ENCODE data around the gene ADAMTSL1.

Gene ADAMTSL1

DNA sequence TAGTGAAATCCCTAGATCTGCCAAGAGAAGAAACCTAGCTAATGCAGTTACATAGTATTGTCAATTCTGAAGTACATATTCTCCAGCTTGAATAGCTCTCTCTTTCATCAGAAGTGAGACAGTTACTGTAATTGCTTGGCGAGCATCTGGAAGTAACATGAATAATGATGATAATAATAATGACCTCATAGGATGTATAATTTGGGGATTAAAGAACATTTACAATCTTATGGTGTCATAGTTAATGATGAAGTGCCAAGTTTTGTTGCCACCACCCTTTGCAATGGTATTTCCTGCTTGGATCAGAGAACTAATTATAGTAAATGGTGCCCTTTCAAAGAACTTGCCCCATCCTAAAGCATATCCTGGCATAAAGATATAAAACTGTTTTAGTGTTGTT lies 201.4 kb downstream of the ADAMTSL1 start:
- H3K4me3 ChIP-seq (ENCODE audit: low read depth, low read length), result no peak overlapping the region
- TF ChIP-seq CTCF (IDR thresholded peaks at IDR 0.05; ENCODE audit: low read depth, low read length, missing control alignments), result no peak
- DNase-seq (ENCODE audit: low read depth), result no peak

- H3K4me3 ChIP-seq (ENCODE audit: low read depth, low read length), result no peak overlapping the region
- no peak for TF ChIP-seq CTCF (IDR thresholded peaks at IDR 0.05; ENCODE audit: low read depth, low read length, missing control alignments)
- DNase-seq (ENCODE audit: low read depth), result no peak
Observed at GRCh38 chr9:18675973-18676372, 202.0 kb downstream of the ADAMTSL1 start.

DNA sequence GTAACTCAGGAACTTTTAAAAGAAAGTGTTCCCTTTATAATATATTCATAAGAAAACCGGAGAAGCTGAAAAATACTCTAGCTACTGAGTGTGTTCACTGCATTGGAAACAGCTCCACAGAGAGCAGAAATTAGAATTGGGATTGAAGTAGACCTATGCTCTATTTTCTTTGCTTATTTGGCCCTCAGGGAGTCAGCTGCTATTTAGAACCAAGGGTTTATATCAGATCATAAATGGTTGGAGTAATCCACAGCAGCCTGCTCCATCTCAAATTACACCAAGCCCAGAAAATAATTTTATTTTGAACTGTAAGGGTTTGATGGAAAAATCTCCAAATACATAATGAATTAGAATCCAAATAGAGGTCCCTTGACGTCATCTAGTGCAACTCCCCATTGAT lies 202.6 kb downstream of the ADAMTSL1 start:
- TF ChIP-seq CTCF (IDR thresholded peaks at IDR 0.05; ENCODE audit: low read depth, low read length, missing control alignments), result no peak
- no peak overlapping the region for H3K4me3 ChIP-seq (ENCODE audit: low read depth, low read length)
- no peak for DNase-seq (ENCODE audit: low read depth)

DNA sequence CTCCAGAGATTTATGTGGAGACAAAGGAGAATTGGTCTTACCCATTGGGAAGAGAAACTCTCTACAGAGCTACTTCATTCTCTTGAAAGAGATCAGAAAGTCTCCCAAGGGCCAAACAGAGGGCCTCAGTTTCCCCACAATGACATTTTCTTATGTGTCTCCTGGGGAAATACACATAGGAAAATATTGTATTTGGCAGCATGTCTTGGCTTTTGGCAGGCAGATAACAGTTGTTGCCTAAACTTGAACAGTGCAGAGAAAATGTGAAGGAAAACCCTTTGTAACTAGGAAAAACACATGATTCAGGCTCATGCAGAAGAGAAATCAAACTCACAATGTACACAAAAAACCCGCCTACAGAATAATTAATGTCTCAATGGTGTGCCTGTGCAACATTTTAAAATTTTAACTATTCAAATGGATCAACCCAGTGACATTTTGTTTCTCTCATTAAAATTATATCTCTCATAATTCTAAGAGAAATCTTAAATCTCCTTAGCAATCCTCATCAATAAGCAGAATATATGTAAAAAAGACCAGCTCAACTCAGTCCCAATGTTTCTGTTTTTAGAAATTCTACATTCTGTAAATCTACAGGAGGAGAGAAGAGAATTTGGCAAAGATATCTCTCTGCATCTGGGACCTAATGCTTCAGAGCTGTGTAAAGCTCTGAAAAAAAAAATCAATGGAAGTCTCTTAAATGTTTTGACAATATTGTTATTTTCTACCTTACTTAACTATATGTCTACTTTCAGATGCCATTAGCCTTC lies 205.1 kb downstream of the ADAMTSL1 start:
- H3K4me3 ChIP-seq (ENCODE audit: low read depth, low read length), result no peak overlapping the region

DNA sequence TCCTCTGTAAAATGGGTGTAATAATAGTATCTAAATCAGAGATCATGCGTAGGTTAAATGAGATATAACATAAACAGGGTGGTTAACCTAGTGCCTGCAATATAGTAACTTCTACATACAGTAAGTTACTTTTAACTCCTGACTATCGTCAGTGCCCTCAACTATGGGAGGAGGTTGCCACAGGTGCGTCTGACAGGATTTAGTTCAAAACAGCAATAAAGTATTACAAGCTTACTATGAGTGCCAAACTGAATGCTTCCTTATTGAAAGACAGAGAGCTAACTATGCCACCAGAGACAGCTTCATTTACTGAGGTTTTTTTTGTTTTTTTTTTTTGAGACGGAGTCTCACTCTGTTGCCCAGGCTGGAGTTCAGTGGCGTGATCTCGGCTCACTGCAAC lies 209.0 kb downstream of the ADAMTSL1 start:
- H3K4me3 ChIP-seq (ENCODE audit: low read depth, low read length), result no peak overlapping the region
- no peak for TF ChIP-seq CTCF (IDR thresholded peaks at IDR 0.05; ENCODE audit: low read depth, low read length, missing control alignments)
- no peak for DNase-seq (ENCODE audit: low read depth)

More for the DNA sequence above, 205.1 kb downstream of the ADAMTSL1 start:
- DNase-seq (ENCODE audit: low read depth), result no peak
- no peak for TF ChIP-seq CTCF (IDR thresholded peaks at IDR 0.05; ENCODE audit: low read depth, low read length, missing control alignments)

DNA sequence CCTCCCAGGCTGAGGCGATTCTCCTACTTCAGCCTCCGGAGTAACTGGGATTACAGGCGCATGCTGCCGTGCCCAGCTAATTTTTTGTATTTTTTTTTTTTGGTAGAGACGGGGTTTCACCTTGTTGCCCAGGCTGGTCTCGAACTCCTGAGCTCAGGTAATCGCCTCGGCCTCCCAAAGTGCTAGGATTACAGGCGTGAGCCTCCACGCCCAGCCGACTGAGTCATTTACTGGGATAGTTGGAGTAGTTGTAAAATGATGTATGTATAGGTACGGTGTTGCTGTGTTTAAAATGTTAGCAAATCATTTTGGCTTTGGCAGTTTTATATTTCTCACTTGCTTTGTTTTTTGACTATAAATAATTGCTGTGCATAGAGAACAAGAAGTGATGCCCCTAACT lies 209.4 kb downstream of the ADAMTSL1 start:
- H3K4me3 ChIP-seq (ENCODE audit: low read depth, low read length), result no peak overlapping the region
- no peak for TF ChIP-seq CTCF (IDR thresholded peaks at IDR 0.05; ENCODE audit: low read depth, low read length, missing control alignments)
- DNase-seq (ENCODE audit: low read depth), result no peak

GRCh38 chr9:18683851-18684250 lies 209.9 kb downstream of the ADAMTSL1 start:
- no peak for DNase-seq (ENCODE audit: low read depth)
- H3K4me3 ChIP-seq (ENCODE audit: low read depth, low read length), result no peak overlapping the region
- no peak for TF ChIP-seq CTCF (IDR thresholded peaks at IDR 0.05; ENCODE audit: low read depth, low read length, missing control alignments)

Data from GM12864 (cell line).